OCI-LY3 (cell line): ENCODE measurements around the gene SGPL1.

ENCODE experiments used
- CTCF ChIP-seq: fragments of 200-600, 300-600 bp; sonication (generic); IDR thresholded peaks from 2 replicates; pipeline ENCODE4 v1.5.1; 2014; ENCODE audit warnings: antibody characterized with exemption, low read length, low read depth
- EZH2phosphoT487 ChIP-seq: fragments of 200-600 bp; shearing (Covaris generic); IDR thresholded peaks from 2 replicates; pipeline ENCODE4 v1.6.1; 2018; ENCODE audit warnings: antibody characterized with exemption, mixed run types, low read depth

- TF ChIP-seq CTCF (no peak), EZH2phosphoT487 (no peak)
Observed at GRCh38 chr10:70771311-70772194, 44.2 kb upstream of the SGPL1 start.
